Endothelial cell of hepatic sinusoid (primary cell): Measurements from ENCODE around the gene P4HB.

Experiments
- in situ Hi-C: cut with HindIII; loops from 2 replicates; pipeline ENCODE4 v1.10.0; 2017; ENCODE audit warnings: low sequenced_read_pairs

The P4HB gene

DNA sequence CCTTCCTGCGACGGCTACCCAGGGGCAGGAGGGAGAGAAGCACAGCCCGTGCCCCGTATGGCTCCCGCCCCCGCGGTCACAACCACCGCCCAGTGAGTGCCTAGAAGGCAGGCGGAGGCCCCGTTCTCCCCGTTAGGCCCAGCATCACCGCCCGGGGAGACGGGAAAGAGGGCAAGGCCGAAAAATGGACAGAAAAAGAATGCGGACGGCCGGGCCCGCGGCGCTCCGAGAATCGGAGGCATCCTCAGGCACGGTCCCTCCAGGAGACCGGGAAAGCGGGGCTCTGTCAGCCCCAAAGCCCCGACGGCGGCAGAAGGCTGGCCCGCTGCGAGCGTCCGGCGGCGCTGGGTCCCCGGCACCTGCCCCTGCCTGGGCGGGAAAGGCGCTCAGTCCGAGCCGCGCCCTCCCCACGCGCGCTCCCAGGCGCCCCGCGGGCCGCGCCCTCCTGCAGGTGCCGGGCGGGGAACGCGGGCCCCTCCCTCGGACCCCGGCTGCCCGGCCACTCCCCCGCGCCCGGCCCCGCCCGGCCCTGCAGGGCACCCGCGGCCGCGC, 27.7 kb downstream of the P4HB start:
- in situ Hi-C loops, result no loop called here

DNA sequence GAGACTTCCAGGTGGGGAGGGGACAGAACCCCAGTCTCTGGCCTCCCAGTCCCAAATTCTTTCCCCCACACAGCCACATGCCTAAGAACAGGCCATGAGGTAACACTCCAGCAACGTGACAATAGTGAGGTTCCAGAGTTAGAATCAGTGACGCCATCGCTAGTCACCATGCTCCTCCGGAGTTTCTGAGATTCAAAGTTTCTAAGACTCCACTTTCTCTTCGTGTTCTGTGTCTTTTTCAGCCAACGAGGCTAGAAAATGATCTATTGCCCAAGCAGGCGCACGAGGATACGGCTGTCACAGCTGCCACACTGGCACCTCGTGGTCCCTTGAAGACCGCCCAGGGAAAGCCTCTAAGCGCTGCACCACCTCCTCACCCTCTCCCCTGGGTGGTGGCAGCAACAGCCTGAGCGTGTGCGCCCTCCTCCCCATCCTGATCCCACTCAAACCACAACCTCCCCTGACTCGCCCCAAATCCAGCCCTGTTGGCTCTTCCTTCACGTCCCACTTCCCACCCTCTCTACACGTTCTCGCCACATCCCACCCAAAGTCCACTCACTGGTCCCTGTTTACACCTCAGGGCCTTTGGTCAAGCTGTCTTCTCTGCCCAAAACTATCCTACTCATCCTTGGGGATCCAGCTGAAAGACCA, 28.3 kb downstream of the P4HB start:
- in situ Hi-C loops, result no loop called here

DNA sequence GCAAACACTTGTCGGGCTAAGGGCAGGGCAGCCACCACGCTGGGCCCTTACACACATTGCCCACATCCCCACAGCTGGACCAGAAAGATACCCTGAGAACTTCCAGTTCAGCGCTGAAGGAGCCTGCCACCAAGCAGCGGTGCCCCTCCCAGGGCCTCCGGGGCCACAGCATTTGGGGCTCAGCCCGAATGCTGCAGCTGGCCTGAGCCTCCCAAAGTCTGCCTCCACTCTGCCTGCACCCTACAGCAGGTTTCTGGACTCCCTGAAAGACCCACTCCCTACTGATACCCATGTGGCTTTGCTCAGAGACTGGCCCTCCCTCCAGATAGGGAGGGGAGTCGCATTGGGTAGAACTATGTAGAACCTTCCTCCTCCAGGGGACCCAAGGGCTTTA, 28.8 kb downstream of the P4HB start:
- in situ Hi-C loops, result no loop called here

DNA sequence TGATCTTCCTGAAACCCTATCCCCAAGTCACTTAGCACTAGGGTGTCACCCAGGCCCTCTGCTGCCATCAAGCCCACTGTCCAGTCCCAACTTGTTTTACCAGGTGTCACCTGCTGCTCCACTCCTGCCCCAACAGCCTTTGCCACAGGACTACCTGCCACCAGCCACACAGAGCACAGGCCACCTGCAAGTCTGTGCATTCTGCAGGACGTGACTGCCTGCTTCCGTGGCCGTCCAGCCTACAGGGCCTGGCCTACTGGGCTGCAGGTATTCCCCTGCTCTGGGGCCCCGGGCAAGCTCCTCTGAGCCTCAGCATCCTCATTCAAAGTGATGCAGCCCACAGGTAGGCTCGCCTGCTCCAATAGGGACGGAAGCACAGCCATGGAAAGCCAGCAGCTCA, 30.5 kb downstream of the P4HB start:
- in situ Hi-C loops, result no loop called here

DNA sequence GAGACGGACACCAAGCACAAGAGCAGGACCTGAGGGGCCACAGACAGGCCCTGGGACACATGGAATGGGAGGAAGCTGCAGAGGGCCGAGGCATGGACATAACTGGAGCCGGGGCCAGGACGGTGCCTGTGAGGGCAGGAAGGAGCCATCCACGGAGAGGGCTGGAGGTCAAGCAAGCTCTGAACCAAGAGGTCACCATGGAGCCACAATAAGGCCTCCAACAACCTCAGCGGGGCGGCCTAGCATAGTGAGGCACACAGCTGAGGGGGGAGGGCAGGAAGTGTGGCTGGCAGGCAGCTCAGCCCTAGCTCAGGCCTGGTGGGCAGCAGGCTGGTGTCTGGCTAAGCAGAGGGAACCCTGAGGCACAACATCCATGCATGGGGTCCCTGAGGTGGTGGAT, 31.7 kb downstream of the P4HB start:
- in situ Hi-C loops, result no loop called here

DNA sequence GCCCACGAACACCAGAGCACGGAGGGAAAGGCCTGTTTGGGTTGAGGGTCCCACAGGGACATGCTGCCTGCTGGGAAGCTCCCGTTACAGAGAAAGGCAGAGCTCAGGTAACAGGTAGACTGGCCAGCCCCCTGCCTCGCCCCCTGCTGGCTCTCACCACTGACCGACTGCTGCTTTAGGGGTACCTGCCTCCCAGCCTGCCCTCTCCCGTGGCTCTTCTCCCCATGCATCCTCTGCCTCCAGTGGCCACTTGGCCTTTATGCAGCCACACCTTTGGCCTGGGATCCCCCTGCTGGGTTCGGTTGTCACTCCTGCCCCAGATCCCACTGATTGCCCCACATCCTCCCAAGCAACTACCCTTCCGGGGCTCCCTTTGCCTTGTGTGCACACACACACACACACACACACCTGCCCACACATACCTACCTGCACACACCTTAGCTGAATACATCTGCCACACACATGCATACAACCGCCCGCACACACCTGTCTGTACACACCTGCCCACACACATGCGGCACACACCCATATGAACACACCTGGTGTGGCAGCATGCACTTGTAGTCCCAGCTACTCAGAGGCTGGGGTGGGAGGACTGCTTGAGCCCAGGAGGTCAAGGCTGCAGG, 34.4 kb downstream of the P4HB start:
- in situ Hi-C loops, result no loop called here

DNA sequence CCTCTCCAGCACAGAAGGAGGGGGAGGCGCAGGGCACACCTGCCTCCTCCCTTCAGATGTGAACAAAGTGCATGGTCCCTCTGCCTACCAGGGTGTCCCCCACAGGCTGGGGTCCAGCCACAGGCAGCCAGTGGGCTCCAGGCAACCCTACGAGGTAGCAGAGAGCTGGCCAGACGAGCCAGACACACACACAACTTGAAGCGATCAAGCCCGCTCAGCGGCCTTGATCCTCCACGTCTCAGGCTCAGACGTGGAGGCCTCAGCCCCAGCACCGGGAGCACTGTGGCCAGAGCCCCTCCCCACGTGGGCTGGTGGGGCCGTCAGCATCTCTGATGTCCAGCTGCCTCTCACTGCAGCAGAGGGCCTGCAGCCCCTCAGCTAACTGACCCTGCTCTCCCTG, 35.7 kb downstream of the P4HB start:
- in situ Hi-C loops, result no loop called here

DNA sequence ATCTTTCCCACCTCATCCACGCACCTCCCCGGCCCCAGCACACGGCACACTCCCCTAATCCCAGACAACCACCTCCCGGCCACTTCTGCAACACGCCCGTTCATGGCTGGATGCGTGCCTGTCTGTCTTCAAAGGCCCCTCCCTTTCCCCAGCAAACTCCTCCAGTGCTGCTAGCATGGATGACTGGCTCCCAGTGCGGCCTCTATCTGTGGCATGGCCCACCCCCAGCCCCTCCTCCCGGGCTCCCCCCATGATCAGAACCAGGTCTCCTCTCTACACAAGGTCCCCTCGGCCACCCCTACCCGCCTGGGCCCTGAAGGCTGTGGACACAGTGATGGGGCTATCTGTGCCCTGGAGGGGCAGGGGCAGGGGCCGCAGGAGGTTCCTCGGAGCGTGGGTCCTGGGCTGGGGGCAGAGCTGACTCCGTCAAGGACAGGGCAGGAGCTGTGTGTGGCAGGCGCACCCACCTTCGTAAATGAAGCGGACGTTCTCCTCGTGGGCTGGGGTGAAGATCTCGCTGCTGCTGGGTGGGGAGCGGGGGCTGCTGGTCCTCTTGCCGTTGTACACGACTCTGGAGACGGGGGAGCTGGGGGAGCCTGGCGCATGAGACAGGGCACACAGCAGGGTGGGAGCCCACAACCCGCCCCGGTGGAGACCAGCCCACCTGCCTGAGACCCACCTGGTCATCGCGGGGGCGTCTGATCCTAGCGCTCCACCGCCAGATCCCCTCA, 36.4 kb downstream of the P4HB start:
- in situ Hi-C loops, result no loop called here

DNA sequence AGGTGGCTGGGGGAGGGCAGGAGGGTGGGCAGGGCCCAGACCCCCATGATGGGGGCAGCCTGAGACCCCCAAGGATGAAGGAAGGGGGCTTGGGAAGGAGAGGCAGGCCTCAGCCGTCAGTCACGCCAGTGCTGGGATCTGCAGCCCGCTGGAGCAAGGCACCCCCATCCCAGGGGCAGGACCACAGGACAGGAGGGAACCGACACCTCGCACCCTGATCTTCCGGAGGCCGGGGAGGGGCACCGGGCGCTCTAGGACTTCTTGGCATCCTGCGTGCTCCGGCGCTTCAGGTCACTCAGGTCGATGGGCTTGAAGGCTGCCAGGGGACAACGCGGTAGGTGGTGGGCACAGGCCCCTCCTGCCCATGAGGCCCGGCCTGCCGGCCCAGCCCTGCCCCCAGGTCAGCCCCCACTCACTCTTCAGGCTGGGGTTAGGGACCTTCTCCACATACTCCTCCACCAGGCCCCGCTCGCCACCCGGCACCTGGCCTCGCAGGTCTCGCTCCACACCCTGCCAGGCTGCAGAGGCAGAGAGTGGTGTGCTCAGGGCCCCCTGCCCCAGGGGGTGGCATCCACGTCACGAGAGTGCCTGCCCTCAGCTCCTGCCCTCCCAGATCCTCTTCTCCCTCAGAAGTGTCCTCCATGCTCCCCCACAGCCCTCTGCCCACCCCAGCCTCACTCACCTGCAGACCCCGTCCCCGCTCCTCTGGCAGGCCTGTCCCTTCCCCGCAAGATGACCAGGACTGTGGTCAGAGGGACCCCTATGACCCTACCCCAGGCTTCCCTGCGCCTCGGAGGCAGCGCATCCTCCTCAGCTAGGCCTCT, 37.1 kb downstream of the P4HB start:
- in situ Hi-C loops, result no loop called here

DNA sequence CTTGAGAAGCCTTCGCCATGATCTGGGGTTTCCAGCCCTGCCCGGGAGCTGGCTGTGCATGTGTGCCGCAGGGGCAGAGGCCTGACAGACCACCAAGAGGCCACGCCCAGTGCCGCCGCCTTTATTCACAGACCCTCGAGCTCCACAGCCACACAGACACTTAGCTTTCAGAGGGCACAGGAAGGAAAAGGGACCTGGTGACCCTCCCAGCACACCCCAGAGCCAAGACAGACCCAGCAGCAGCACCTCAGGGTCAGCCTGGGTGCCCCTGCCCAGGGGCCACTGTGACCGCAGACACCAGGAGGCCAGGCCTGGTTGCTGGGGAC, 38.1 kb downstream of the P4HB start:
- in situ Hi-C loops, result no loop called here

DNA sequence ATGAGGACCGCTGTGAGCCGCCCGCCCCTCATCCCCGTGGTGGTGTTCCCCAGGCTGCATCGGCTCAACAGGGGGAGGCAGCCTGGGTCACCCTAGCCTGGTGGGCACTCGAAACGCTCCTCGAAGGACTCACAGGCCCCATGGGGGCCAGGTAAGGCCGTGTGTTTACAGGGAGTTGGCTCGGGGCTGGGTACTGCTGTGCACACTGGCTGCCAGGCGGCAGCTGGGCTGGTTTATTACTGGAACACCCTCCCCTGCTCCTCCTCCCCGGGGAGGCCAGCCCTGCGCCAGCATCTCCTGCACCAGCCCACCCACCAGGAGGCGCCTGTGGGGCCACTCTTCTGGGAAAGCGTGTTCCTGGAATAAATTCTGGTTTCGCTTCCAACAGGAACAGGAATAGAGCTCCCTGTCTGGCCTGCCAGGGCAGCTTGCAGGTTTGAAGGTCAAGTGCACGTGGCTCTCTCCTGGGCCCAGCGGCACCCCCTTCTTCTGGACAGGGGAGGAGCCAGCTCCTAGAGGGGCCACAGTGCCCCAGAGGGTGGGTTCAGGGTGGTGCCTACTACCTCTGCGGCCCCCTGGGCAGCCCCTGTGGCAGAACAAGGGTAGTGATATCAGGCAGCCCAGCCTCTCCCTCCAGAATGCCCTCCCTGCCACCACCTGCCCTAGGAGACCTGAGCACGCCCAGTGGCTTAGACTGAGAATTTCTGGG, 38.6 kb downstream of the P4HB start:
- in situ Hi-C loops, result no loop called here

DNA sequence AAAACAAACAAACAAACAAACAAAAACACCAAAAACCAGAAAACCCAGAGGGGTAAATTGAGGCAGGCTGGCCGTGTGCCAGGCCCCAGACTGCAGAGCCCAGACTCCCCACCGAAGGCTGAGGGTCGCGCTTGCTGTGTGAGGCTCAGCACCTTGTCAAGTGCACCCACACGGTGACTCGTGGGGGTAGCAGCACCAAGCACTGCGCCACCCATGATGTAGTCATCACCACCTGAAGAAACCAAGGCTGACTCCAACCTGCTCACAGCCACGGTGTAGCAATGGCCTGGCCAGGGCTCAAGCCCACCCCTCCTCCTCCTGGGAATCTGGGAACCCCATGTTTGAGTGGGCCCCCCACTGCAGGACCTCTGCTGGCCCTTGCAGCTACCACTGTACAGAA, 39.2 kb downstream of the P4HB start:
- in situ Hi-C loops, result no loop called here

DNA sequence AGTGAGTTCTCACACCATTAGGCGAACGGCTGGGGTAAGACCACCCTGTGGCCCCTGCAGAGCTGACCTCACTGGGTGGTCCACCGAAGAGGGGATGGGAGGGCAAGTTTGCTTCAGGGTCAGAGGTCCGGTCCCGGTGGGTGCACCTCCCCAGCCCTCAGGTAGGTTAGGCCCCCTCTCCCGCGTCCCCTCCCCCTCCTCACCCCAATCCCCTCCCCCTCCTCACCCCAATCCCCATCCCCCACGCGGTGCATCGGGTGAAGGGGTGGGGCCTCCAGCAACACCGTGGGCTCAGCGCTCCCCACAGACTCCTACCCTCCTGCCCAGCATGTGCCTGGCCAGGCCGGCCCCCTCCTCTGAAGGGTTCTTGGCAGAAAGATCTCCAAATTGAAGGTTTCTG, 40.6 kb downstream of the P4HB start:
- in situ Hi-C loops, result no loop called here

DNA sequence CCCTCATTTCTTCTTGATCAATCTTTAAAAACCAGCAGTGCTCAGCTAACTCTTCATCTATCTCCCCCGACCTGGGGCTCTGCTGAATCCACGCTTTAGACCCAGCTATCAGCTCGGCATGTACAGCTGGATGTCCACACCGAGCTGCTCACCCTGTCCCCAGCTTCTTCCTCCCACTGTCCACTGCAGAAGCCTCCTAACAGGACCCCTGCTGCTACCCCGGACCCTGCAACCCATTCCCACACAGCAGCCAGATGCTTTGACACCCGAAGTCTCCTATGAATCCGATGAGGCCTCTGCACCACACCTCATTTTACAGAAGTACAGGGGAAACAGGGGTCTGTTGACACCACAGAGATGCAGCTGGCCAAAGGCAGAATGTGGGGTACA, 42.6 kb downstream of the P4HB start:
- in situ Hi-C loops, result no loop called here

DNA sequence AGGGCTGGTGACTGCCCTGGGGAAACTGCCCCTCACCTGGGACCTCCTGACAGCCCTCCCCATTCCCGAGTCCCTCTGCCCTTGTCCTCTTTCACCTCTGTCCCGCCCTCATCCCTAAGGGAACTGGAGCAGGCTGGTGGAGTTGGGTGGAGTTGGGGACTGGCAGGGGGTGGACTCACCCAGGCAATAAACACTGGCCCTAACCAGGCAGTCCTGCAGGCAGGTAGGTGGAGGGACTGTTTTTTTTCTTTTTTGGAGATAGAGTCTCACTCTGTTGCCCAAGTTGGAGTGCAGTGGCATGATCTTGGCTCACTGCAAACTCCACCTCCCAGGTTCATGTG, 44.7 kb downstream of the P4HB start:
- in situ Hi-C loops, result no loop called here

DNA sequence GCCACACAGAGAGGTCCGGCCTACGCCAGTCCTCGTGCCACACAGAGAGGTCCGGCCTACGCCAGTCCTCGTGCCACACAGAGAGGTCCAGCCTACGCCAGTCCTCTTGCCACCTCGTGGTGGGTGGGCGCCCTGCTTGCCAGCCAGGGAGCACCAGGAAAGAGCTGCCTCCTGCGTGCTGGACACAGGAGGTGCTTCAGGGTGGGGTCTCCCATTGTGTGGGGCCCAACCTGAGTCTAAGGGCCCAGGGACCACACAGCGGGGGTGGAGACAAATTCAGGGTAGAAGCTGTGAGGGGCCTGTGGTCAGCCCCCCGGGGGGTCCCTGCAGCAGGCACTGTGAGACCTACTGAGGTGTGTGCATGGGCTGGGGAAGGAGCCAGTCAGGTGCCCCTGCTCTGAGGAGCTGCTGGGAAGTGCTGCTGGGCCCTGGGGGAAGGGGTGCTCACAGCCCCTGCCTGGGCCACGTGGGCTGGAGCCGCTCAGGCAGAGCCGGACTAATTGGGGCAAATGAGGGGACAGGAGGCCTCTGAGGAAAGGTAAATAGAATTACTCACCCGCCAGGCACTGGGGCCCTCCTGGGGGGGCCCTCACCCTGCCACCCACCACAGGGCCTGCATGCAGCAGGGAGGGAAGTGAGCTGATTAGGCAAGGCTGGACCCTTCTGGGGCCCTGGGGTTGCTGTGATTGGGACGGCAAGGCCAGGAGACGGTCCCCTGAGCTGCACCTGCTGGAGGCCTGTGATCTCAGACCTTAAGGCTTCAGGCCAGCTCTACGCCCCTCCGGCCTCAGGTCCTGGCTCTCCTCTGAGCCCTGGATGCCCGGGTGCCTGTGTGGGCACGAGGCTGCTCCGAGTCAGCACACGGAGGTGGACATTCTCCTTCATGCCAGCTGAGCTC, 45.3 kb downstream of the P4HB start:
- in situ Hi-C loops, result no loop called here

DNA sequence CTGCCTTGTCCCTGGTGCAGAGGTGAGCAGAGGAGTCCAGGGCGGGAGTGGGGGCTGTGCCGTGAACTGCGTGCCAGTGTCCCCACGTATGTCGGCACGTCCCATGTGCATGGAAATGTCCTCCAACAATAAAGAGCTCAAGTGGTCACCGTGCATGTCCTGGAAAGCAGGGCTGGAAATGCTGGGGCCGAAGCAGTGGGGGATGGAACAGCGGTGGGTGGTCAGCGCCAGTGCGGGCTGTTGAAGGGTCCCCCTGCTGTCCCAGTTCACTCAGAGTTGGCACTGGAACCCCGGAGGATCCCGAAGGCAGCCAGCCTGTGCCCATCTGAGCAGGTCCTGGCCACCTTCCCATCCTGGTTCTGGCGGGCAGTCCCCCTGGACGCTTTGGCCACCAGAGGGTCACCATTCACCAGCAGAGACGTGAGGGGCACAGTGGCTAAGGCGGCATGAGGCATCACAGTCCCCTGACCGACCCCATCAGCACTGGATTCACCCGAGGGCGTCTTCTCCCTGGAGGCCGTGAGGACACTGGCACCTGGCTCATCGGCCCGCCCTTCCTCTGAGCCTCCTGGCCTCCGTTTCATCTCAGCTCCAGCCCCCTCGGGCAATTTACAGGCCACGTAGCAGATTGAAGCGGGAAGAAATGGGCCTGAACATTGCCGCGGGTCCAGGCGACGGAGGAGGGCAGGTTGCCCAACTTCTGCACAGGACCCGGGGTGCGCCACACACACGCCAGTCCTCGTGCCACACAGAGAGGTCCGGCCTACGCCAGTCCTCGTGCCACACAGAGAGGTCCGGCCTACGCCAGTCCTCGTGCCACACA, 46.3 kb downstream of the P4HB start:
- in situ Hi-C loops, result no loop called here

DNA sequence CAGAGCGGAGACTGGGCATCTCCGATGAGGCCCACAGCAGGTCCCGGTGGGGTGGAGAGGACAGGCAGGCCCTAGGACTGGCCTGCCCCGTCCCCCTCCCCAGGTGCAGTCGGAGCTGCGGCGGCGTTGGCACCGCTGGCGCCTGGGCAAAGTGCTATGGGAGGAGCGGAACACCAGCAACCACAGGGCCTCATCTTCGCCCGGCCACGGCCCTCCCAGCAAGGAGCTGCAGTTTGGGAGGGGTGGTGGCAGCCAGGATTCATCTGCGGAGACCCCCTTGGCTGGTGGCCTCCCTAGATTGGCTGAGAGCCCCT, 47.0 kb downstream of the P4HB start:
- in situ Hi-C loops, result no loop called here
